ENCODE data around the gene TMEM125.

TMEM125 gene

GRCh38 chr1:43284065-43284464 is 14.3 kb downstream of the TMEM125 start:
- H3K79me2 ChIP-seq (ENCODE audit: insufficient read depth, low read length), result no peaks in the 10 kb centered on the region
- H3K4me3 ChIP-seq (ENCODE audit: insufficient read depth, low read length, poor library complexity, severe bottlenecking), result no peak overlapping the region
- H3F3A ChIP-seq (ENCODE audit: insufficient read depth), result no peaks in the 10 kb centered on the region
- H3K9ac ChIP-seq (ENCODE audit: low read length), result no peak overlapping the region
- H3K9me3 ChIP-seq (ENCODE audit: insufficient read depth, low read length), result no peaks in the 10 kb centered on the region
- no peaks in the 10 kb centered on the region for H3K36me3 ChIP-seq (ENCODE audit: low read length)
- no peaks in the 10 kb centered on the region for H3K27me3 ChIP-seq (ENCODE audit: low read length)
- H3K9me2 ChIP-seq (replicated peaks; ENCODE audit: insufficient read depth, low read length), result no peaks in the 10 kb centered on the region
- no peaks in the 10 kb centered on the region for H4K20me1 ChIP-seq (ENCODE audit: low read depth, low read length)
- no peak overlapping the region for H2AFZ ChIP-seq (ENCODE audit: low read depth, low read length, severe bottlenecking)
- TF ChIP-seq EZH2phosphoT487 (conservative IDR thresholded peaks at IDR 0.05; ENCODE audit: low read length), result no peak
- no peak for TF ChIP-seq CTCF (IDR thresholded peaks at IDR 0.05; ENCODE audit: insufficient read depth, low read length, poor library complexity, severe bottlenecking)
- H3K4me2 ChIP-seq (ENCODE audit: low read depth, low read length, poor library complexity, severe bottlenecking), result no peak overlapping the region
- no peak overlapping the region for H3K27ac ChIP-seq (ENCODE audit: low read depth, low read length)

- no peaks in the 10 kb centered on the region for H3F3A ChIP-seq (ENCODE audit: insufficient read depth)
- no peak overlapping the region for H3K4me3 ChIP-seq (ENCODE audit: insufficient read depth, low read length, poor library complexity, severe bottlenecking)
- no peak overlapping the region for H2AFZ ChIP-seq (ENCODE audit: low read depth, low read length, severe bottlenecking)
- no peak overlapping the region for H3K9ac ChIP-seq (ENCODE audit: low read length)
- no peak overlapping the region for H3K4me2 ChIP-seq (ENCODE audit: low read depth, low read length, poor library complexity, severe bottlenecking)
- no peaks in the 10 kb centered on the region for H4K20me1 ChIP-seq (ENCODE audit: low read depth, low read length)
- H3K27me3 ChIP-seq (ENCODE audit: low read length), result no peaks in the 10 kb centered on the region
- H3K36me3 ChIP-seq (ENCODE audit: low read length), result no peaks in the 10 kb centered on the region
- no peak for TF ChIP-seq EZH2phosphoT487 (conservative IDR thresholded peaks at IDR 0.05; ENCODE audit: low read length)
- H3K27ac ChIP-seq (ENCODE audit: low read depth, low read length), result no peak overlapping the region
- no peaks in the 10 kb centered on the region for H3K9me3 ChIP-seq (ENCODE audit: insufficient read depth, low read length)
- no peaks in the 10 kb centered on the region for H3K9me2 ChIP-seq (replicated peaks; ENCODE audit: insufficient read depth, low read length)
- H3K79me2 ChIP-seq (ENCODE audit: insufficient read depth, low read length), result no peaks in the 10 kb centered on the region
Measured at GRCh38 chr1:43284546-43285110, 14.8 kb downstream of the TMEM125 start.

- no peak within 1 kb of the TSS for H3K4me2 ChIP-seq (ENCODE audit: low read depth, low read length, poor library complexity, severe bottlenecking)
- H2AFZ ChIP-seq (ENCODE audit: low read depth, low read length, severe bottlenecking), result no peak within 1 kb of the TSS
- no peaks in the 10 kb centered on the region for H4K20me1 ChIP-seq (ENCODE audit: low read depth, low read length)
- no peaks in the 10 kb centered on the region for H3K9me2 ChIP-seq (replicated peaks; ENCODE audit: insufficient read depth, low read length)
- no peak within 1 kb of the TSS for H3K4me3 ChIP-seq (ENCODE audit: insufficient read depth, low read length, poor library complexity, severe bottlenecking)
- no peaks in the 10 kb centered on the region for H3K27me3 ChIP-seq (ENCODE audit: low read length)
- H3K9ac ChIP-seq (ENCODE audit: low read length), result no peak within 1 kb of the TSS
- H3F3A ChIP-seq (ENCODE audit: insufficient read depth), result no peaks in the 10 kb centered on the region
- no peaks in the 10 kb centered on the region for H3K36me3 ChIP-seq (ENCODE audit: low read length)
- H3K9me3 ChIP-seq (ENCODE audit: insufficient read depth, low read length), result no peaks in the 10 kb centered on the region
- H3K79me2 ChIP-seq (ENCODE audit: insufficient read depth, low read length), result no peaks in the 10 kb centered on the region
- TF ChIP-seq CTCF (IDR thresholded peaks at IDR 0.05; ENCODE audit: insufficient read depth, low read length, poor library complexity, severe bottlenecking), result no peak
- TF ChIP-seq EZH2phosphoT487 (conservative IDR thresholded peaks at IDR 0.05; ENCODE audit: low read length), result no peak
- H3K27ac ChIP-seq (ENCODE audit: low read depth, low read length), result no peak within 1 kb of the TSS
Measured at GRCh38 chr1:43285269-43285990, 15.6 kb downstream of the TMEM125 start, which contains the start of gene C1orf210. Gene C1orf210 (minus strand): TSS chr1:43285581. CDS start chr1:43283270, 2,311 bp downstream.

- no peaks in the 10 kb centered on the region for H3K9me2 ChIP-seq (replicated peaks; ENCODE audit: insufficient read depth, low read length)
- no peak overlapping the region for H3K4me3 ChIP-seq (ENCODE audit: insufficient read depth, low read length, poor library complexity, severe bottlenecking)
- no peak overlapping the region for H2AFZ ChIP-seq (ENCODE audit: low read depth, low read length, severe bottlenecking)
- H3K9me3 ChIP-seq (ENCODE audit: insufficient read depth, low read length), result no peaks in the 10 kb centered on the region
- H4K20me1 ChIP-seq (ENCODE audit: low read depth, low read length), result no peaks in the 10 kb centered on the region
- H3K9ac ChIP-seq (ENCODE audit: low read length), result no peak overlapping the region
- TF ChIP-seq CTCF (IDR thresholded peaks at IDR 0.05; ENCODE audit: insufficient read depth, low read length, poor library complexity, severe bottlenecking), result no peak
- TF ChIP-seq EZH2phosphoT487 (conservative IDR thresholded peaks at IDR 0.05; ENCODE audit: low read length), result no peak
- H3F3A ChIP-seq (ENCODE audit: insufficient read depth), result no peaks in the 10 kb centered on the region
- no peak overlapping the region for H3K4me2 ChIP-seq (ENCODE audit: low read depth, low read length, poor library complexity, severe bottlenecking)
- H3K27me3 ChIP-seq (ENCODE audit: low read length), result no peaks in the 10 kb centered on the region
- no peaks in the 10 kb centered on the region for H3K79me2 ChIP-seq (ENCODE audit: insufficient read depth, low read length)
- H3K27ac ChIP-seq (ENCODE audit: low read depth, low read length), result no peak overlapping the region
- no peaks in the 10 kb centered on the region for H3K36me3 ChIP-seq (ENCODE audit: low read length)
Measured at GRCh38 chr1:43286115-43286514, 16.3 kb downstream of the TMEM125 start.

Data from SU-DHL-6 (cell line).